ENCODE results near the gene FAM186B.

DNA sequence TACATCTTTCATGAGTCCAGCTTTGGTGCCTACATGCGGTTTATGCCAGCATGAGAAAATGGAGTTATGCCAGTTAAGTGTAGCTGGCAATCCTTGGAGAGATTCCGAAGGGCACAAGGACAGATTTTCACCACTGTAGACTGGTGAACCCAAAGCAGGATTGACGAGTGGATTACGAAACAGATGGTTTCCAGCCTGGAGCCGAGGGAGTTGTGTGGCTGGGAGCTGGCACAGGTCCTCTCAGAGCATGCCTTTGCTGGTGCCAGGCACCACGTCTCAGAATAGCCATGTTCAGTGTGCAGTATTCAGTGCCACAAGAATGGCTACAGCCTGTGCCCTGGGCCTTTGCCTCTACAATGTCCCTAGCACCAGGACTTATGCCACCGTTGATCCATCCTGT lies 53.4 kb downstream of the FAM186B start:
- TF ChIP-seq, protein P1, sequence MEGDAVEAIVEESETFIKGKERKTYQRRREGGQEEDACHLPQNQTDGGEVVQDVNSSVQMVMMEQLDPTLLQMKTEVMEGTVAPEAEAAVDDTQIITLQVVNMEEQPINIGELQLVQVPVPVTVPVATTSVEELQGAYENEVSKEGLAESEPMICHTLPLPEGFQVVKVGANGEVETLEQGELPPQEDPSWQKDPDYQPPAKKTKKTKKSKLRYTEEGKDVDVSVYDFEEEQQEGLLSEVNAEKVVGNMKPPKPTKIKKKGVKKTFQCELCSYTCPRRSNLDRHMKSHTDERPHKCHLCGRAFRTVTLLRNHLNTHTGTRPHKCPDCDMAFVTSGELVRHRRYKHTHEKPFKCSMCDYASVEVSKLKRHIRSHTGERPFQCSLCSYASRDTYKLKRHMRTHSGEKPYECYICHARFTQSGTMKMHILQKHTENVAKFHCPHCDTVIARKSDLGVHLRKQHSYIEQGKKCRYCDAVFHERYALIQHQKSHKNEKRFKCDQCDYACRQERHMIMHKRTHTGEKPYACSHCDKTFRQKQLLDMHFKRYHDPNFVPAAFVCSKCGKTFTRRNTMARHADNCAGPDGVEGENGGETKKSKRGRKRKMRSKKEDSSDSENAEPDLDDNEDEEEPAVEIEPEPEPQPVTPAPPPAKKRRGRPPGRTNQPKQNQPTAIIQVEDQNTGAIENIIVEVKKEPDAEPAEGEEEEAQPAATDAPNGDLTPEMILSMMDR (IDR thresholded peaks at IDR 0.05 in 8 of 11, conservative IDR thresholded peaks at IDR 0.05 in 3 of 11): no peak
- no peak for TF ChIP-seq POLR2A (IDR thresholded peaks at IDR 0.05)
